HuH-7.5 (cell line): ENCODE data around the gene FAM20A.

Experiments used
- DNase-seq: peaks from one replicate; pipeline ENCODE4 v3.0.0; 2011; ENCODE audit warnings: low spot score

FAM20A gene

GRCh38 chr17:68608515-68609130 is 7.5 kb upstream of the FAM20A start:
- no peak for DNase-seq

GRCh38 chr17:68606451-68607307 is 5.5 kb upstream of the FAM20A start:
- no peak for DNase-seq

- DNase-seq, result no peak
Measured at GRCh38 chr17:68605914-68606313, 4.7 kb upstream of the FAM20A start.

GRCh38 chr17:68603656-68604055 is 2.5 kb upstream of the FAM20A start:
- DNase-seq, result no peak

GRCh38 chr17:68603027-68603426 is 1.9 kb upstream of the FAM20A start:
- DNase-seq, result no peak

- DNase-seq, result no peak
Measured at GRCh38 chr17:68602289-68602688, 1.1 kb upstream of the FAM20A start.

- DNase-seq, result no peak
Measured at GRCh38 chr17:68601565-68602288, 560 bp upstream of the FAM20A start.

GRCh38 chr17:68600067-68600930 is 868 bp downstream of the FAM20A start:
- peak; percentile 54 for DNase-seq

GRCh38 chr17:68599552-68600066 is 1.6 kb downstream of the FAM20A start:
- DNase-seq, result no peak

GRCh38 chr17:68599091-68599490 is 2.1 kb downstream of the FAM20A start:
- DNase-seq, result peak; percentile 22

GRCh38 chr17:68598545-68598961 is 2.6 kb downstream of the FAM20A start:
- no peak for DNase-seq

- no peak for DNase-seq
Measured at GRCh38 chr17:68598074-68598473, 3.1 kb downstream of the FAM20A start.

- no peak for DNase-seq
Measured at GRCh38 chr17:68596411-68596945, 4.7 kb downstream of the FAM20A start.

- DNase-seq, result no peak
Measured at GRCh38 chr17:68595986-68596385, 5.2 kb downstream of the FAM20A start.

- DNase-seq, result no peak
Measured at GRCh38 chr17:68595496-68595895, 5.7 kb downstream of the FAM20A start.

GRCh38 chr17:68594552-68594951 is 6.6 kb downstream of the FAM20A start:
- DNase-seq, result no peak

GRCh38 chr17:68592682-68593641 is 8.2 kb downstream of the FAM20A start:
- no peak for DNase-seq

GRCh38 chr17:68592009-68592408 is 9.2 kb downstream of the FAM20A start:
- DNase-seq, result no peak

GRCh38 chr17:68591583-68591982 is 9.6 kb downstream of the FAM20A start:
- no peak for DNase-seq

- DNase-seq, result no peak
Measured at GRCh38 chr17:68589086-68589485, 12.1 kb downstream of the FAM20A start.
